GM12892 (cell line): Measurements from ENCODE around the gene UPF3A.
"Not testable (repeated sequence)": the region's sequence is repeated elsewhere in the genome, so short reads cannot be mapped to it uniquely, and the experiment has no call there.

Source experiments
- POLR2A ChIP-seq: IDR thresholded peaks from 2 replicates; pipeline ENCODE4 v1.6.1; 2011; ENCODE audit warnings: low read depth, low read length, control low read depth
- TAF1 ChIP-seq: IDR thresholded peaks from 2 replicates; pipeline ENCODE4 v1.6.1; 2011; ENCODE audit warnings: low read depth, mild to moderate bottlenecking, control low read depth, low read length, borderline replicate concordance

DNA sequence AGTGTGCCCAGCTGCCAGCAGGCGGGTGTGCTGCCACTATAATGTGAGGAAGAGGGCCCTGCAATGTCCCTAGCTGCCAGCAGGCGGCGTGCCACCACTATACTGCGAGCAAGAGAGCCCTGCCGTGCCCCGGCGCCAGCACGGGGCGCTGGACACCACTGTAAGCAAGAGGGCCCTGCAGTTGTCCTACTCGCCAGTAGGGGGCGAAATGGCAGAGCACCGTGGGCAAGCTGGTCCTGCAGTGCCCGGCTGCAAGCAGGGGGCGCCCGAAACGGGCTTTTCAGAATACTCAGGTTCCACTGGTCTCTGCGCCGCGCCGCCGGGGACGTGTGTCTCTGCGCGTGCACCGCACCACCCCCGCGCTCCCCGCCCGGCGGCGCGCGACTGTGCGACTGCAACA is 71.4 kb downstream of the UPF3A start:
- not testable (repeated sequence) for TF ChIP-seq POLR2A, TAF1
